HepG2 (cell line): Measurements from ENCODE around the gene PCOLCE2. TPM values are rescaled to one million over a fixed set of nuclear protein-coding genes. Genes with fewer than 3 reads are reported as not detected.
"Not testable (repeated sequence)": the region's sequence is repeated elsewhere in the genome, so short reads cannot be mapped to it uniquely, and the experiment has no call there.

ENCODE experiments used
- ATAC-seq: fragments of 200-7000 bp; cut with Tn5 transposase; 3 replicates; pipeline ENCODE4 v1.9.1; 2020; ENCODE audit warnings: mild to moderate bottlenecking, moderate library complexity
- BruUV-seq: library from RNA; stranded (reverse); fragments of 400-500 nt; replicated peaks from 2 replicates; lab custom pipeline; 2021; lab: Mats Ljungman, UMichigan
- CTCF ChIA-PET: fragments of 300-600 bp; formaldehyde crosslinking; extraction: SDS; loops from one replicate; lab custom pipeline; 2021; ENCODE audit warnings: low total read pairs, inconsistent platforms, low intra/inter-chr PET ratio; lab: Yijun Ruan, JAX
- POLR2A ChIA-PET: fragments of 350-600 bp; sonication (Branson Sonifier 250); formaldehyde crosslinking; loops from one replicate; lab custom pipeline; 2020; ENCODE audit warnings: antibody characterized with exemption, inconsistent platforms; lab: Yijun Ruan, JAX
- DNase-seq: peaks from one replicate; pipeline ENCODE4 v3.0.0-alpha.2; 2015; ENCODE audit warnings: low spot score
- FAIRE-seq: peaks from 3 replicates; lab custom pipeline; 2011; peaks lifted over from hg19 to GRCh38; lab: Jason Lieb, UNC
- H2AFZ ChIP-seq: one replicate; pipeline ENCODE4 v1.6.1; 2011; ENCODE audit warnings: low read length, inconsistent platforms
- H3K27ac ChIP-seq: fragments of 300-600 bp; 3 replicates; pipeline ENCODE4 v1.8.0; 2011; ENCODE audit warnings: mixed run types, mild to moderate bottlenecking, mixed read lengths, low read length, inconsistent platforms; ENCODE audit not compliant: insufficient read depth; ENCODE audit errors: extremely low read length
- H3K27me3 ChIP-seq, 2 experiments: fragments of 200-600 bp in 1 of 2; 2 replicates in 1 of 2; 3 replicates in 1 of 2; pipeline versions ENCODE4 v1.6.0 to v1.8.0; 2011; ENCODE audit warnings: low read length in 2 of 2, mild to moderate bottlenecking in 2 of 2, moderate library complexity in 2 of 2, inconsistent platforms in 1 of 2; ENCODE audit not compliant: insufficient read depth in 2 of 2, control insufficient read depth in 1 of 2
- H3K36me3 ChIP-seq, 2 experiments: fragments of 200-600 bp in 1 of 2; replicated peaks in 1 of 2; 2 replicates in 1 of 2; 3 replicates in 1 of 2; pipeline versions ENCODE4 v1.5.1 to v1.8.0; 2011; ENCODE audit warnings: low read length in 2 of 2, inconsistent platforms in 1 of 2; ENCODE audit not compliant: insufficient read depth in 2 of 2, control insufficient read depth in 1 of 2
- H3K4me1 ChIP-seq: 2 replicates; pipeline ENCODE4 v1.5.1; 2012; ENCODE audit warnings: low read length, inconsistent platforms; ENCODE audit not compliant: insufficient read depth
- H3K4me2 ChIP-seq: 2 replicates; pipeline ENCODE4 v1.6.0; 2011; ENCODE audit warnings: low read depth, low read length, inconsistent platforms
- H3K4me3 ChIP-seq, 3 experiments: fragments of 200-600 bp in 1 of 3; sonication (generic), shearing (Covaris generic) in 1 of 3; replicated peaks in 1 of 3; 2 replicates each; pipeline ENCODE4 v1.5.1; 2011 to 2016; ENCODE audit warnings: low read length in 3 of 3, inconsistent platforms in 2 of 3, low read depth in 2 of 3, mild to moderate bottlenecking in 2 of 3, control low read depth in 1 of 3, mixed read lengths in 1 of 3; ENCODE audit not compliant: insufficient read depth in 1 of 3
- H3K79me2 ChIP-seq: one replicate; pipeline ENCODE4 v1.6.1; 2011; ENCODE audit warnings: low read length, inconsistent platforms; ENCODE audit not compliant: insufficient read depth
- H3K9ac ChIP-seq: 2 replicates; pipeline ENCODE4 v1.6.0; 2011; ENCODE audit warnings: mild to moderate bottlenecking, low read depth, low read length, inconsistent platforms; ENCODE audit not compliant: insufficient read depth
- H3K9me3 ChIP-seq: 2 replicates; pipeline ENCODE4 v1.5.1; 2012; ENCODE audit warnings: mild to moderate bottlenecking, low read length
- H4K20me1 ChIP-seq: 2 replicates; pipeline ENCODE4 v1.6.0; 2011; ENCODE audit warnings: inconsistent platforms, mild to moderate bottlenecking, low read length, moderate library complexity; ENCODE audit not compliant: insufficient read depth
- HDAC1 ChIP-seq: sonication (generic); formaldehyde crosslinking; IDR thresholded peaks from 2 replicates; pipeline ENCODE4 v1.5.1; 2020; ENCODE audit warnings: mild to moderate bottlenecking, missing genetic modification reagents
- HHEX ChIP-seq: IDR thresholded peaks from 2 replicates; pipeline ENCODE4 v1.6.1; 2016; ENCODE audit warnings: control low read depth
- HNRNPLL ChIP-seq: fragments of 200-400 bp; formaldehyde crosslinking; IDR thresholded peaks from 2 replicates; pipeline ENCODE4 v1.6.1; 2017; ENCODE audit warnings: mild to moderate bottlenecking, low read depth, low read length; ENCODE audit not compliant: poor library complexity, severe bottlenecking
- KAT8 ChIP-seq: IDR thresholded peaks from 2 replicates; pipeline ENCODE4 v1.6.1; 2016; ENCODE audit warnings: missing genetic modification reagents, missing compliant biosample characterization
- NFKBIZ ChIP-seq: IDR thresholded peaks from 2 replicates; pipeline ENCODE4 v1.6.1; 2018; ENCODE audit warnings: missing genetic modification reagents, missing compliant biosample characterization
- POLR2A ChIP-seq, 2 experiments: IDR thresholded peaks; 2 replicates each; pipeline ENCODE4 v1.6.1; 2011; ENCODE audit warnings: low read depth in 2 of 2, low read length in 2 of 2, mild to moderate bottlenecking in 1 of 2, moderate library complexity in 1 of 2; ENCODE audit not compliant: insufficient read depth in 1 of 2
- RXRB ChIP-seq: IDR thresholded peaks from 2 replicates; pipeline ENCODE4 v1.6.1; 2016; ENCODE audit warnings: borderline replicate concordance, missing genetic modification reagents, missing compliant biosample characterization
- SMARCE1 ChIP-seq: fragments of 450-650 bp; IDR thresholded peaks from 2 replicates; pipeline ENCODE4 v1.6.1; 2017; ENCODE audit warnings: borderline replicate concordance
- TARDBP ChIP-seq: sonication (generic); formaldehyde crosslinking; IDR thresholded peaks from 2 replicates; pipeline ENCODE4 v1.8.0; 2022; ENCODE audit warnings: mild to moderate bottlenecking, missing genetic modification reagents
- ZNF160 ChIP-seq: sonication (generic); formaldehyde crosslinking; IDR thresholded peaks from 2 replicates; pipeline ENCODE4 v1.8.0; 2022; ENCODE audit warnings: mild to moderate bottlenecking, inconsistent platforms, missing genetic modification reagents
- WGBS: methylation state at CpG from one replicate; pipeline ENCODE4 v1.1.6; 2017; ENCODE audit warnings: low lambda C conversion rate; 5-methylcytosine and 5-hydroxymethylcytosine counted together
- in situ Hi-C: cut with HindIII; loops from 2 replicates; pipeline ENCODE4 v1.10.0; 2017; ENCODE audit warnings: low pct_unique_long_range_greater_than_20kb; ENCODE audit not compliant: extremely low pct_ligation_motif_present
- intact Hi-C: fragments of 100-400 bp; cut with micrococcal nuclease; formaldehyde crosslinking; loops from one replicate; pipeline ENCODE4 v1.10.0; 2022; ENCODE audit not compliant: unreplicated experiment
- polyA plus RNA-seq, 8 experiments: library from polyadenylated mRNA; depleted of rRNA in 3 of 8; stranded (reverse) in 7 of 8; unstranded in 1 of 8; fragments of >200 nt; fragmentation: Illumina TruSeq in 4 of 8; extraction: Trizol in 4 of 8; gene quantifications; 2 replicates each; pipeline versions ENCODE4 v1.2.1 to v1.2.3, GENCODE V29; 2011 to 2016; ENCODE audit warnings: low read depth in 4 of 8, missing spikeins in 1 of 8, mixed read lengths in 1 of 8; ENCODE audit not compliant: insufficient read depth in 1 of 8
- total RNA-seq, 5 experiments: library from RNA; depleted of rRNA; stranded (reverse); fragments of >200 nt; fragmentation: Illumina TruSeq; extraction: Trizol; gene quantifications; 2 replicates each; pipeline ENCODE4 v1.2.3, GENCODE V29; 2016; ENCODE audit warnings: low read depth in 1 of 5
- TF ChIP-seq, protein P1 (sequence below): sonication (generic); formaldehyde crosslinking; IDR thresholded peaks from 2 replicates; pipeline ENCODE4 v1.8.0; 2022; ENCODE audit warnings: missing genetic modification reagents, low read depth, mild to moderate bottlenecking, borderline replicate concordance
- TF ChIP-seq, protein P2 (sequence below): sonication (generic); formaldehyde crosslinking; IDR thresholded peaks from 2 replicates; pipeline ENCODE4 v1.4.0; 2020; ENCODE audit warnings: missing genetic modification reagents
- TF ChIP-seq, protein P3 (sequence below): IDR thresholded peaks from 2 replicates; pipeline ENCODE4 v1.6.1; 2016; ENCODE audit warnings: mild to moderate bottlenecking

PCOLCE2 gene
- total and polyA plus RNA-seq, 2 of the 13 experiments (the other 11 are each of a cell fraction or from before 2014, with no cell fraction given): 0.71 to 2.0 TPM

DNA sequence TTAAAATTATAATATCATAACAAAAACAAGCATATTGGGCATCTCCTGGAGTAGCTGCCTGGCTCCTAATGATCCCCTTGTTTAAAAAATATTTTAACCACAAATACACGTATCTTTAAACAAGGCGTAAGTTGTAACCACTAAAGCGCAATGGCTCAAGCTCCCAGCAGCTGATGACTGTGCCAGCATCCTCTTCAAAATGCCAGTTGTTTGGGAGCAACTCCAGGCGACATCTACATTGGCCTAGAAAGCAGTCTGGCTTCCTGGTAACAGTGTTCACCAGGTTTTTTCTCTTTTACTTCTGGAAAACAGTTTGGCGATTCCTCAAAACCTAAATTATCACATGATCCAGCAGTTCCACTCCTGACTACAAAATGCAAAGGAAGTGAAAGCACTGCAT, 13.8 kb downstream of the PCOLCE2 start (continued):
- TF ChIP-seq, protein P1, sequence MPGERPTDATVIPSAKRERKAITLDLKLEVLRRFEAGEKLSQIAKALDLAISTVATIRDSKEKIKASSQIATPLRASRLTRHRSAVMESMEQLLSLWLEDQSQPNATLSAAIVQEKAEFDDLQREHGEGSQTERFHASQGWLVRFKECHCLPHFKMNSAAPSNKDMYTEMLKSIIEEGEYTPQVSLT: no peak
- TF ChIP-seq KAT8 (no peak), HDAC1 (CRISPR knock-in tag) (no peak), HNRNPLL (no peak), NFKBIZ (CRISPR knock-in tag) (no peak)

DNA sequence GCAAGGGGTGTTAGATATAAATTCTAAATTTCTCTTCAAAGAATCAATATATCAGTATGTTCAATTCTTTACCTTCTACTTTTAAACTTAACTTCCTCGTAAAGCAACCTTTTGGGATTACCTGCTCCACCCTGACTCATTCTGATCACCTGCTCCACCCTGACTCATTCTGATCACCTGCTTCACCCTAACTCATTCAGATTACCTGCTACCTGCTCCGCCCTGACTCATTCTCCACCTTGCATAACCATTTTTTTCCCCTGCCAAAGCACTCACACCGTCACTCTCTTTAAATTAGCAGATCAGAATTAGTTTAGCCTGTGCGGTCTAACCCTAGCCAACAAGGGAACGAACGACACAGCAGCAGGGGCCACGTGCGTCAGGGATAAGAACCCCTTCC, 20.5 kb downstream of the PCOLCE2 start:
- ATAC-seq, FAIRE-seq, H3K27me3 ChIP-seq, H3K9ac ChIP-seq, H2AFZ ChIP-seq, H3K4me3 ChIP-seq, H3K4me2 ChIP-seq, H3K36me3 ChIP-seq, DNase-seq, BruUV-seq, H3K79me2 ChIP-seq, H3K9me3 ChIP-seq, in situ Hi-C loops, CTCF ChIA-PET, H3K27ac ChIP-seq, POLR2A ChIA-PET, H3K4me1 ChIP-seq, intact Hi-C loops, H4K20me1 ChIP-seq: not testable (repeated sequence)
- 58% methylated on average over 8 of the region's 8 CpGs for WGBS

DNA sequence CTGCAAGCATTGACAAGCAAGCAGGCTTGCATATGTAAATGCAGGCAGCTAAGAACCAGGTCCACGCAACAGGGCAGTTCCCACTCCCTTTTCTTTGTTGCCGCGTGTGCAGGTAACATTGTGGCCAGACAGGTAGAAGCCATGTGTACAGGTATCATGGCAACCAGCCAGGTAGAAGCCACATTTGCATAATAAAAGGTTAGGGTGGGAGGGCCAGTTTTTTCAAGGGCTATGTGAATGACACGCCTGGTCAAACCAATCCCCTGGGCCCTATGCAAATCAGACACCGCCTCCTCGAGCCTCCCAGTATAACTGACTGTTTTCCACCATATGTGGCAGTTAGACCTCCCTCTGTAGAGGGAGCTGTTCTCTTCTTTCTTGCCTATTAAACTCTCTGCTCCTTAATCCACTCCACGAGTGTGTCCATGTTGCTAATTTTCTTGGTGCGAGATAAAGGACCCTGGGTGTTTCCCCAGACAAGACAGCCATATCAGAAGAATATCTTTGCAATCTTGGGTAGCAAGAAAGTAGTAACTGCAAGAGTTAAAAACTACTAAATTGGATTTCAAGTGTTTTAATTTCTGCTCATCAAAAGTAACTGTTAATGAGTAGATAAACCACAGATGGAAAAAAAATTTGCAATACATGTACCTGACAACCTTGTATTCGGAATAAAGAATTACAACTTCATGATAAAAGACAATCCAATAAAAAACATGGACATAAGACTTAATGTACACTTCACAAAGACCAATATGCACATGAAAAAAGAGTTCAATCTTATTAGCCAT, 21.8 kb downstream of the PCOLCE2 start:
- no peak for FAIRE-seq
- Histone ChIP-seq H3K4me1 (no peaks in the 10 kb centered on the region), H2AFZ (no peak overlapping the region), H3K4me3 (no peak overlapping the region), H3K9ac (no peak overlapping the region), H3K27me3 (peaks cover 0 to 3% of the 10 kb centered on the region in 2 experiments; a peak in 1 of 5 replicates), H3K4me2 (no peak overlapping the region), H3K27ac (no peak overlapping the region), H3K9me3 (no peaks in the 10 kb centered on the region), H3K79me2 (no peaks in the 10 kb centered on the region), H4K20me1 (no peaks in the 10 kb centered on the region), H3K36me3 (no peaks in the 10 kb centered on the region)
- ATAC-seq: peak; percentile 78
- CTCF ChIA-PET: no interaction called here
- DNase-seq: no peak
- intact Hi-C loops (no loop called here), in situ Hi-C loops (no loop called here)
- WGBS: 34% methylated on average over 6 of the region's 9 CpGs
- POLR2A ChIA-PET: no interaction called here
- no TSS peak for BruUV-seq
- TF ChIP-seq ZNF160 (CRISPR knock-in tag) (no peak), HHEX (CRISPR knock-in tag) (no peak), POLR2A (IDR thresholded peaks at IDR 0.05; ENCODE audit: insufficient read depth in 1 of 2, low read depth in 2 of 2, low read length in 2 of 2) (no peak), RXRB (no peak), TARDBP (CRISPR knock-in tag) (no peak), SMARCE1 (no peak)
- TF ChIP-seq, protein P2, sequence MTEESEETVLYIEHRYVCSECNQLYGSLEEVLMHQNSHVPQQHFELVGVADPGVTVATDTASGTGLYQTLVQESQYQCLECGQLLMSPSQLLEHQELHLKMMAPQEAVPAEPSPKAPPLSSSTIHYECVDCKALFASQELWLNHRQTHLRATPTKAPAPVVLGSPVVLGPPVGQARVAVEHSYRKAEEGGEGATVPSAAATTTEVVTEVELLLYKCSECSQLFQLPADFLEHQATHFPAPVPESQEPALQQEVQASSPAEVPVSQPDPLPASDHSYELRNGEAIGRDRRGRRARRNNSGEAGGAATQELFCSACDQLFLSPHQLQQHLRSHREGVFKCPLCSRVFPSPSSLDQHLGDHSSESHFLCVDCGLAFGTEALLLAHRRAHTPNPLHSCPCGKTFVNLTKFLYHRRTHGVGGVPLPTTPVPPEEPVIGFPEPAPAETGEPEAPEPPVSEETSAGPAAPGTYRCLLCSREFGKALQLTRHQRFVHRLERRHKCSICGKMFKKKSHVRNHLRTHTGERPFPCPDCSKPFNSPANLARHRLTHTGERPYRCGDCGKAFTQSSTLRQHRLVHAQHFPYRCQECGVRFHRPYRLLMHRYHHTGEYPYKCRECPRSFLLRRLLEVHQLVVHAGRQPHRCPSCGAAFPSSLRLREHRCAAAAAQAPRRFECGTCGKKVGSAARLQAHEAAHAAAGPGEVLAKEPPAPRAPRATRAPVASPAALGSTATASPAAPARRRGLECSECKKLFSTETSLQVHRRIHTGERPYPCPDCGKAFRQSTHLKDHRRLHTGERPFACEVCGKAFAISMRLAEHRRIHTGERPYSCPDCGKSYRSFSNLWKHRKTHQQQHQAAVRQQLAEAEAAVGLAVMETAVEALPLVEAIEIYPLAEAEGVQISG: 0 out of 2 replicates have a peak, but pooled peaks have one; percentile 30
- TF ChIP-seq, protein P3, sequence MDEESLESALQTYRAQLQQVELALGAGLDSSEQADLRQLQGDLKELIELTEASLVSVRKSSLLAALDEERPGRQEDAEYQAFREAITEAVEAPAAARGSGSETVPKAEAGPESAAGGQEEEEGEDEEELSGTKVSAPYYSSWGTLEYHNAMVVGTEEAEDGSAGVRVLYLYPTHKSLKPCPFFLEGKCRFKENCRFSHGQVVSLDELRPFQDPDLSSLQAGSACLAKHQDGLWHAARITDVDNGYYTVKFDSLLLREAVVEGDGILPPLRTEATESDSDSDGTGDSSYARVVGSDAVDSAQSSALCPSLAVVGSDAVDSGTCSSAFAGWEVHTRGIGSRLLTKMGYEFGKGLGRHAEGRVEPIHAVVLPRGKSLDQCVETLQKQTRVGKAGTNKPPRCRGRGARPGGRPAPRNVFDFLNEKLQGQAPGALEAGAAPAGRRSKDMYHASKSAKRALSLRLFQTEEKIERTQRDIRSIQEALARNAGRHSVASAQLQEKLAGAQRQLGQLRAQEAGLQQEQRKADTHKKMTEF (CRISPR knock-in tag): no peak
